H1 (cell line): ENCODE results near the gene ZNF366. TPM values are rescaled to one million over a fixed set of nuclear protein-coding genes. Genes with fewer than 3 reads are reported as not detected.

ENCODE experiments used
- CTCF ChIA-PET: fragments of 300-600 bp; sonication (Branson Sonifier 250); formaldehyde crosslinking; loops from one replicate; lab custom pipeline; 2021; ENCODE audit not compliant: partially characterized antibody; lab: Charles Lee
- POLR2A ChIA-PET: fragments of 300-600 bp; sonication (Branson Sonifier 250); formaldehyde crosslinking; loops from one replicate; lab custom pipeline; 2021; ENCODE audit warnings: inconsistent platforms; ENCODE audit not compliant: partially characterized antibody; lab: Charles Lee
- DNase-seq, 2 experiments: peaks; one replicate each; pipeline versions ENCODE4 v3.0.0 to v3.0.0-alpha.2; 2010 to 2022; ENCODE audit warnings: low spot score in 2 of 2, low read depth in 1 of 2, mixed read lengths in 1 of 2
- FAIRE-seq: peaks from 2 replicates; lab custom pipeline; 2011; peaks lifted over from hg19 to GRCh38; lab: Jason Lieb, UNC
- H2AFZ ChIP-seq: 2 replicates; pipeline ENCODE4 v1.8.1; 2012; ENCODE audit warnings: low read length, inconsistent platforms
- H2AK5ac ChIP-seq: 2 replicates; pipeline ENCODE4 v1.6.1; 2013; ENCODE audit warnings: low read depth, low read length
- H2BK120ac ChIP-seq: replicated peaks from 2 replicates; pipeline ENCODE3; 2013; ENCODE audit warnings: low read depth, low read length, inconsistent platforms
- H2BK12ac ChIP-seq: 2 replicates; pipeline ENCODE4 v1.6.1; 2013; ENCODE audit warnings: low read depth, low read length
- H2BK15ac ChIP-seq: 2 replicates; pipeline ENCODE4 v1.6.1; 2013; ENCODE audit warnings: low read length
- H2BK20ac ChIP-seq: 2 replicates; pipeline ENCODE4 v1.6.1; 2013; ENCODE audit warnings: low read length
- H2BK5ac ChIP-seq: 2 replicates; pipeline ENCODE4 v1.6.1; 2013; ENCODE audit warnings: low read depth, low read length
- H3K14ac ChIP-seq: 2 replicates; pipeline ENCODE4 v1.6.1; 2013; ENCODE audit warnings: inconsistent platforms; ENCODE audit not compliant: insufficient read length
- H3K18ac ChIP-seq: 2 replicates; pipeline ENCODE4 v1.6.1; 2013; ENCODE audit warnings: low read length; ENCODE audit errors: extremely low read depth
- H3K23ac ChIP-seq: 2 replicates; pipeline ENCODE4 v1.6.1; 2013; ENCODE audit warnings: inconsistent platforms; ENCODE audit not compliant: insufficient read length
- H3K23me2 ChIP-seq: 2 replicates; pipeline ENCODE4 v1.6.1; 2013; ENCODE audit warnings: low read depth, low read length
- H3K27ac ChIP-seq: 2 replicates; pipeline ENCODE4 v1.6.1; 2011; ENCODE audit warnings: low read depth, low read length, inconsistent platforms
- H3K27me3 ChIP-seq, 4 experiments: replicated peaks in 1 of 4; 1 replicate in 1 of 4; 2 replicates in 3 of 4; pipeline versions ENCODE4 v1.6.1 to v1.8.1; 2011 to 2013; ENCODE audit warnings: low read length in 3 of 4, mild to moderate bottlenecking in 3 of 4, inconsistent platforms in 2 of 4, mixed read lengths in 2 of 4, moderate library complexity in 1 of 4; ENCODE audit not compliant: control insufficient read depth in 3 of 4, insufficient read depth in 3 of 4; ENCODE audit errors: extremely low read depth in 1 of 4
- H3K36me3 ChIP-seq, 4 experiments: 2 replicates each; pipeline versions ENCODE4 v1.6.1 to v1.8.1; 2011 to 2013; ENCODE audit warnings: mild to moderate bottlenecking in 4 of 4, low read length in 3 of 4, moderate library complexity in 2 of 4, control low read depth in 1 of 4, inconsistent platforms in 1 of 4; ENCODE audit not compliant: insufficient read depth in 4 of 4, control insufficient read depth in 2 of 4
- H3K4ac ChIP-seq: replicated peaks from 2 replicates; pipeline ENCODE3; 2013; ENCODE audit warnings: low read length, low read depth, mixed read lengths, inconsistent platforms; ENCODE audit not compliant: insufficient read length
- H3K4me1 ChIP-seq, 4 experiments: replicated peaks in 1 of 4; 1 replicate in 1 of 4; 2 replicates in 3 of 4; pipeline versions ENCODE4 v1.6.1 to v1.8.1; 2011 to 2013; ENCODE audit warnings: low read length in 3 of 4, inconsistent platforms in 2 of 4, mixed read lengths in 1 of 4; ENCODE audit not compliant: insufficient read depth in 4 of 4, control insufficient read depth in 3 of 4
- H3K4me2 ChIP-seq, 2 experiments: 2 replicates each; pipeline versions ENCODE4 v1.6.1 to v1.8.1; 2011 to 2013; ENCODE audit warnings: low read depth in 2 of 2, low read length in 2 of 2, control low read depth in 1 of 2, inconsistent platforms in 1 of 2, mild to moderate bottlenecking in 1 of 2; ENCODE audit not compliant: insufficient read depth in 1 of 2
- H3K4me3 ChIP-seq, 4 experiments: fragments of 200-600, 300-600 bp in 1 of 4; sonication (generic), shearing (Covaris generic), sonication (Bioruptor Twin) in 1 of 4; 2 replicates each; pipeline versions ENCODE4 v1.5.1 to v1.8.1; 2011 to 2016; ENCODE audit warnings: low read length in 4 of 4, low read depth in 3 of 4, control low read depth in 2 of 4, inconsistent platforms in 2 of 4, mild to moderate bottlenecking in 2 of 4, mixed read lengths in 1 of 4, moderate library complexity in 1 of 4; ENCODE audit not compliant: insufficient read depth in 2 of 4; ENCODE audit errors: extremely low read depth in 1 of 4
- H3K56ac ChIP-seq: replicated peaks from 2 replicates; pipeline ENCODE3; 2013; ENCODE audit warnings: low read depth, mild to moderate bottlenecking, mixed read lengths, low read length, inconsistent platforms; ENCODE audit not compliant: insufficient read length
- H3K79me1 ChIP-seq: 2 replicates; pipeline ENCODE4 v1.6.1; 2013; ENCODE audit warnings: low read depth, low read length, control low read depth
- H3K79me2 ChIP-seq, 2 experiments: 2 replicates each; pipeline versions ENCODE4 v1.6.1 to v1.8.1; 2012 to 2013; ENCODE audit warnings: low read length in 2 of 2, mild to moderate bottlenecking in 2 of 2, inconsistent platforms in 1 of 2; ENCODE audit not compliant: insufficient read depth in 2 of 2, control insufficient read depth in 1 of 2
- H3K9ac ChIP-seq, 4 experiments: replicated peaks in 1 of 4; 1 replicate in 1 of 4; 2 replicates in 3 of 4; pipeline versions ENCODE4 v1.6.1 to v1.8.1; 2011 to 2013; ENCODE audit warnings: low read depth in 3 of 4, low read length in 3 of 4, control low read depth in 2 of 4, mild to moderate bottlenecking in 2 of 4, moderate library complexity in 2 of 4, inconsistent platforms in 1 of 4; ENCODE audit errors: extremely low read depth in 1 of 4
- H3K9me3 ChIP-seq, 2 experiments: 2 replicates each; pipeline versions ENCODE4 v1.6.1 to v1.8.1; 2012 to 2013; ENCODE audit warnings: mild to moderate bottlenecking in 2 of 2, moderate library complexity in 2 of 2, control low read depth in 1 of 2, inconsistent platforms in 1 of 2, low read depth in 1 of 2, low read length in 1 of 2, mixed read lengths in 1 of 2; ENCODE audit not compliant: insufficient read depth in 2 of 2
- H4K20me1 ChIP-seq, 2 experiments: replicated peaks in 1 of 2; 2 replicates each; pipeline versions ENCODE3 to v1.8.1; 2011 to 2013; ENCODE audit warnings: inconsistent platforms in 2 of 2, low read length in 2 of 2, mild to moderate bottlenecking in 1 of 2; ENCODE audit not compliant: insufficient read depth in 2 of 2, control insufficient read depth in 1 of 2
- H4K5ac ChIP-seq: 2 replicates; pipeline ENCODE4 v1.6.1; 2013; ENCODE audit warnings: low read length, low read depth, mixed read lengths, inconsistent platforms; ENCODE audit not compliant: insufficient read length
- H4K8ac ChIP-seq: 2 replicates; pipeline ENCODE4 v1.8.0; 2013; ENCODE audit warnings: mild to moderate bottlenecking, moderate library complexity, low read length, inconsistent platforms; ENCODE audit not compliant: insufficient read depth; ENCODE audit errors: extremely low read depth
- H4K91ac ChIP-seq: replicated peaks from 2 replicates; pipeline ENCODE3; 2013; ENCODE audit warnings: low read length, mixed read lengths, inconsistent platforms; ENCODE audit not compliant: insufficient read length
- BCL11A ChIP-seq, 2 experiments: IDR thresholded peaks; one replicate each; pipeline ENCODE4 v1.6.1; 2011; ENCODE audit warnings: low read depth in 2 of 2, low read length in 2 of 2, mild to moderate bottlenecking in 2 of 2
- BRCA1 ChIP-seq: IDR thresholded peaks from 2 replicates; pipeline ENCODE4 v1.6.1; 2012; ENCODE audit warnings: low read depth, low read length, improper control_type of control experiment
- CEBPB ChIP-seq: IDR thresholded peaks from 2 replicates; pipeline ENCODE4 v1.6.1; 2012; ENCODE audit warnings: low read depth, low read length
- FOSL1 ChIP-seq: IDR thresholded peaks from 2 replicates; pipeline ENCODE4 v1.6.1; 2011; ENCODE audit warnings: mild to moderate bottlenecking, low read depth, low read length, moderate library complexity; ENCODE audit not compliant: insufficient read depth
- KDM4A ChIP-seq: IDR thresholded peaks from one replicate; pipeline ENCODE4 v1.7.1; 2012; ENCODE audit warnings: low read depth, mild to moderate bottlenecking, moderate library complexity, low read length, inconsistent platforms; ENCODE audit not compliant: severe bottlenecking
- NRF1 ChIP-seq: IDR thresholded peaks from 2 replicates; pipeline ENCODE4 v1.6.1; 2011; ENCODE audit warnings: mild to moderate bottlenecking, low read depth, low read length, improper control_type of control experiment
- POLR2A ChIP-seq, 2 experiments: IDR thresholded peaks; 1 replicate in 1 of 2; 2 replicates in 1 of 2; pipeline ENCODE4 v1.6.1; 2011; ENCODE audit warnings: low read depth in 2 of 2, low read length in 2 of 2, mild to moderate bottlenecking in 2 of 2; ENCODE audit errors: control extremely low read depth in 1 of 2
- RBBP5 ChIP-seq: IDR thresholded peaks from 2 replicates; pipeline ENCODE4 v1.7.1; 2012; ENCODE audit warnings: low read depth, mild to moderate bottlenecking, inconsistent platforms, low read length, moderate library complexity, borderline replicate concordance
- RXRA ChIP-seq: IDR thresholded peaks from 2 replicates; pipeline ENCODE4 v1.6.1; 2011; ENCODE audit warnings: low read depth, mild to moderate bottlenecking, low read length, moderate library complexity; ENCODE audit not compliant: insufficient read depth
- SIN3A ChIP-seq, 2 experiments: IDR thresholded peaks in 1 of 2; conservative IDR thresholded peaks in 1 of 2; 2 replicates each; pipeline ENCODE4 v1.6.1; 2011 to 2012; ENCODE audit warnings: low read length in 2 of 2, improper control_type of control experiment in 1 of 2, low read depth in 1 of 2, mild to moderate bottlenecking in 1 of 2
- SP2 ChIP-seq: IDR thresholded peaks from 2 replicates; pipeline ENCODE4 v1.6.1; 2012; ENCODE audit warnings: mild to moderate bottlenecking, low read length, inconsistent platforms
- TEAD4 ChIP-seq: IDR thresholded peaks from 2 replicates; pipeline ENCODE4 v1.6.1; 2012; ENCODE audit warnings: low read depth, low read length, inconsistent platforms, mixed read lengths
- YY1 ChIP-seq: IDR thresholded peaks from 2 replicates; pipeline ENCODE4 v1.6.1; 2011; ENCODE audit warnings: low read depth, mild to moderate bottlenecking, low read length
- ZNF274 ChIP-seq: IDR thresholded peaks from 2 replicates; pipeline ENCODE4 v1.7.0; 2012; ENCODE audit warnings: low read length, borderline replicate concordance; ENCODE audit errors: extremely low read depth
- WGBS, 2 experiments: shearing (Covaris generic) in 1 of 2; methylation state at CpG; one replicate each; pipeline versions ENCODE4 v1.1.6 to v1.1.7; 2013 to 2015; ENCODE audit warnings: low lambda C conversion rate in 2 of 2, mixed read lengths in 2 of 2, inconsistent platforms in 1 of 2, low coverage in 1 of 2, missing lambda C conversion rate in 1 of 2; ENCODE audit not compliant: insufficient replicate concordance in 2 of 2, insufficient coverage in 1 of 2, insufficient read length in 1 of 2; ENCODE audit errors: extremely low coverage in 1 of 2, missing lambda C conversion rate in 1 of 2; 5-methylcytosine and 5-hydroxymethylcytosine counted together
- polyA plus RNA-seq, 7 experiments: library from polyadenylated mRNA; depleted of rRNA in 3 of 7; stranded (reverse) in 5 of 7; unstranded in 2 of 7; fragments of >200 nt in 5 of 7; fragments of 200-250 nt in 2 of 7; gene quantifications; 1 replicate in 5 of 7; 2 replicates in 1 of 7; 4 replicates in 1 of 7; pipeline versions ENCODE4 v1.2.1 to v1.2.3, GENCODE V29; 2011 to 2013; ENCODE audit warnings: missing spikeins in 2 of 7, mixed read lengths in 2 of 7
- total RNA-seq: library from RNA; stranded (reverse); fragmentation: NEBNext Ultra II Directional; extraction: Animal tissue kit (Norgen Biotek cat#: 25700); gene quantifications from 2 replicates; pipeline ENCODE4 v1.2.1, GENCODE V29; 2021

The ZNF366 gene
- total and polyA plus RNA-seq, 2 of the 8 experiments (the other 6 are each of a cell fraction or from before 2014, with no cell fraction given): not detected

- CTCF ChIA-PET: interaction anchor here (1.2 to 4.0 kb wide), 4 partner anchors 10 to 146 kb away, joined by 4 to 23 read pairs (median 8); no protein-coding TSS in a partner anchor
- Histone ChIP-seq H3K23ac (no peak overlapping the region), H4K91ac (no peak overlapping the region), H2AK5ac (no peak overlapping the region), H2BK12ac (no peak overlapping the region), H4K8ac (no peak overlapping the region), H3K27ac (no peak overlapping the region), H3K4me3 (no peak overlapping the region), H2BK20ac (no peak overlapping the region), H3K27me3 (no peaks in the 10 kb centered on the region), H3K36me3 (no peaks in the 10 kb centered on the region), H3K14ac (no peak overlapping the region), H4K5ac (no peak overlapping the region), H2BK120ac (no peak overlapping the region), H3K23me2 (no peaks in the 10 kb centered on the region), H2AFZ (no peak overlapping the region), H2BK5ac (no peak overlapping the region), H3K56ac (no peak overlapping the region), H3K4me2 (no peak overlapping the region), H2BK15ac (no peak overlapping the region), H4K20me1 (no peaks in the 10 kb centered on the region), H3K18ac (no peak overlapping the region), H3K4ac (no peak overlapping the region), H3K79me1 (no peaks in the 10 kb centered on the region), H3K79me2 (no peaks in the 10 kb centered on the region), H3K9me3 (no peaks in the 10 kb centered on the region), H3K4me1 (peaks cover 0 to 8% (median 0%) of the 10 kb centered on the region in 4 experiments; a peak in 1 of 7 replicates), H3K9ac (no peak overlapping the region)
- POLR2A ChIA-PET: no interaction called here
- DNase-seq (no peak), FAIRE-seq (no peak)
- 95% methylated on average over 6 of the region's 6 CpGs; no CpG with 5 or more reads in 1 of the 2 experiments for WGBS, 2 experiments
- no peak for TF ChIP-seq NRF1
- no peak for TF ChIP-seq YY1
- TF ChIP-seq SIN3A (conservative IDR thresholded peaks at IDR 0.05 in 1 of 2, IDR thresholded peaks at IDR 0.05 in 1 of 2; ENCODE audit: low read depth in 1 of 2, low read length in 2 of 2): no peak
- TF ChIP-seq CEBPB: no peak
- TF ChIP-seq RBBP5: no peak
- no peak for TF ChIP-seq BRCA1
- no peak for TF ChIP-seq POLR2A (IDR thresholded peaks at IDR 0.05; ENCODE audit: control extremely low read depth in 1 of 2, low read depth in 2 of 2, low read length in 2 of 2)
- TF ChIP-seq TEAD4: no peak
- no peak for TF ChIP-seq SP2
- no peak for TF ChIP-seq KDM4A
- TF ChIP-seq ZNF274: no peak
- TF ChIP-seq BCL11A (IDR thresholded peaks at IDR 0.05; ENCODE audit: low read depth in 2 of 2, low read length in 2 of 2): no peak
- TF ChIP-seq FOSL1: no peak
- TF ChIP-seq RXRA: no peak
Measured at GRCh38 chr5:72511774-72512592, 4.8 kb upstream of the ZNF366 start.
